GM18505 (cell line): ENCODE results near the gene SULT4A1.

Experiments used
- ATAC-seq: cut with Tn5 transposase; IDR thresholded peaks from one replicate; pipeline ENCODE4 v1.9.1; 2021; ENCODE audit not compliant: unreplicated experiment
- POLR2A ChIP-seq: IDR thresholded peaks from 4 replicates; pipeline ENCODE4 v1.6.1; 2011; ENCODE audit warnings: borderline replicate concordance; ENCODE audit not compliant: insufficient read depth, insufficient read length; ENCODE audit errors: extremely low read depth

SULT4A1 gene

GRCh38 chr22:43820651-43821305, 41.5 kb downstream of the SULT4A1 start:
- no peak for ATAC-seq
- no peak for TF ChIP-seq POLR2A

GRCh38 chr22:43819931-43820640, 42.2 kb downstream of the SULT4A1 start:
- no peak for TF ChIP-seq POLR2A

GRCh38 chr22:43819421-43819921, 42.8 kb downstream of the SULT4A1 start:
- no peak for ATAC-seq
- no peak for TF ChIP-seq POLR2A

More at GRCh38 chr22:43819931-43820640, 42.2 kb downstream of the SULT4A1 start:
- ATAC-seq: no peak

GRCh38 chr22:43818981-43819380, 43.3 kb downstream of the SULT4A1 start:
- ATAC-seq: no peak
- no peak for TF ChIP-seq POLR2A

- TF ChIP-seq POLR2A: no peak
- no peak for ATAC-seq
Measured at GRCh38 chr22:43817402-43817801, 44.9 kb downstream of the SULT4A1 start.

- no peak for TF ChIP-seq POLR2A
- ATAC-seq: no peak
Measured at GRCh38 chr22:43814264-43814663, 48.0 kb downstream of the SULT4A1 start.

- no peak for ATAC-seq
- no peak for TF ChIP-seq POLR2A
Measured at GRCh38 chr22:43812890-43813289, 49.4 kb downstream of the SULT4A1 start.

- peak; percentile 78 for TF ChIP-seq POLR2A
Measured at GRCh38 chr22:43812149-43812842, 50.0 kb downstream of the SULT4A1 start, which contains the start of gene EFCAB6. Gene EFCAB6, minus strand, starts transcription at chr22:43812305. Its CDS starts 29,987 bp downstream, at chr22:43782318.

GRCh38 chr22:43811777-43812148, 50.5 kb downstream of the SULT4A1 start:
- TF ChIP-seq POLR2A: no peak
- ATAC-seq: peak; percentile 10

More at GRCh38 chr22:43812149-43812842, 50.0 kb downstream of the SULT4A1 start, which contains the start of gene EFCAB6:
- peak; percentile 75 for ATAC-seq

- ATAC-seq: no peak
- no peak for TF ChIP-seq POLR2A
Measured at GRCh38 chr22:43802897-43803495, 59.3 kb downstream of the SULT4A1 start.

- no peak for ATAC-seq
- no peak for TF ChIP-seq POLR2A
Measured at GRCh38 chr22:43800970-43801369, 61.3 kb downstream of the SULT4A1 start.

- TF ChIP-seq POLR2A: no peak
- ATAC-seq: no peak
Measured at GRCh38 chr22:43798492-43798891, 63.8 kb downstream of the SULT4A1 start.

GRCh38 chr22:43796567-43796966, 65.7 kb downstream of the SULT4A1 start:
- ATAC-seq: no peak
- TF ChIP-seq POLR2A: no peak
